Measurements from ENCODE around the gene TRIM52. TPM values are rescaled to one million over a fixed set of nuclear protein-coding genes. Genes with fewer than 3 reads are reported as not detected.

Gene TRIM52
- total and polyA plus RNA-seq, 2 of the 13 experiments (the other 11 are each of a cell fraction or from before 2014, with no cell fraction given): 7.2 to 11.6 TPM

- ATAC-seq (no peak), FAIRE-seq (no peak), DNase-seq (ENCODE audit: low spot score) (no peak)
- POLR2A ChIA-PET: interaction anchor here (1.0 to 8.4 kb wide), 3 partner anchors 10 to 17 kb away, joined by 3 to 70 read pairs (median 3); partner anchors contain the start of gene TRIM41
- peaks cover 31% of the 10 kb centered on the region for H3K79me2 ChIP-seq (ENCODE audit: insufficient read depth, low read length)
- H3K4me3 ChIP-seq (replicated peaks in 1 of 3; ENCODE audit: insufficient read depth in 1 of 3, low read depth in 2 of 3, low read length in 3 of 3): no peak overlapping the region
- no peaks in the 10 kb centered on the region for H3K9me3 ChIP-seq (ENCODE audit: low read length)
- intact Hi-C loops (cut with micrococcal nuclease; ENCODE audit: unreplicated experiment): no loop called here
- H3K9ac ChIP-seq (ENCODE audit: insufficient read depth, low read depth, low read length): no peak overlapping the region
- H3K36me3 ChIP-seq (replicated peaks in 1 of 2; ENCODE audit: control insufficient read depth in 1 of 2, insufficient read depth in 2 of 2, low read length in 2 of 2): peaks cover 24 to 69% of the 10 kb centered on the region in 2 experiments
- H3K27me3 ChIP-seq (ENCODE audit: control insufficient read depth in 1 of 2, insufficient read depth in 2 of 2, low read length in 2 of 2): no peaks in the 10 kb centered on the region; a peak in 1 of 5 replicates
- H2AFZ ChIP-seq (ENCODE audit: low read length): no peak overlapping the region
- no TSS peak for BruUV-seq (replicated peaks)
- CTCF ChIA-PET (ENCODE audit: low intra/inter-chr PET ratio, low total read pairs): no interaction called here
- peaks cover 69% of the 10 kb centered on the region for H4K20me1 ChIP-seq (ENCODE audit: insufficient read depth, low read length)
- H3K4me2 ChIP-seq (ENCODE audit: low read depth, low read length): no peak overlapping the region
- no peak overlapping the region for H3K27ac ChIP-seq (ENCODE audit: extremely low read length, insufficient read depth, low read length)
- in situ Hi-C loops (cut with HindIII; ENCODE audit: extremely low pct_ligation_motif_present, low pct_unique_long_range_greater_than_20kb): no loop called here
- peaks cover 42% of the 10 kb centered on the region for H3K4me1 ChIP-seq (ENCODE audit: insufficient read depth, low read length)
- WGBS (ENCODE audit: low lambda C conversion rate): 100% methylated on average over 7 of the region's 9 CpGs
- TF ChIP-seq POLR2A (IDR thresholded peaks at IDR 0.05; ENCODE audit: insufficient read depth in 1 of 2, low read depth in 2 of 2, low read length in 2 of 2) (peak; percentile 41 to 43; a peak in 2 of 4 replicates), ATF3 (CRISPR knock-in tag; IDR thresholded peaks at IDR 0.05) (no peak), POLR2G (IDR thresholded peaks at IDR 0.05; ENCODE audit: low read depth, low read length) (peak; percentile 32; the same call in 1 of the 2 replicates), ZNF317 (CRISPR knock-in tag; IDR thresholded peaks at IDR 0.05) (no peak), PRPF4 (IDR thresholded peaks at IDR 0.05; ENCODE audit: low read depth, low read length, poor library complexity, severe bottlenecking) (no peak), NR2F2 (IDR thresholded peaks at IDR 0.05; ENCODE audit: borderline replicate concordance, low read depth) (no peak), ZC3H13 (CRISPR knock-in tag; IDR thresholded peaks at IDR 0.05) (no peak), ZNF136 (CRISPR knock-in tag; IDR thresholded peaks at IDR 0.05; ENCODE audit: low read depth) (no peak), YY1 (IDR thresholded peaks at IDR 0.05; ENCODE audit: insufficient read depth, insufficient replicate concordance, low read depth, low read length) (no peak), RBM22 (optimal IDR thresholded peaks at IDR 0.05; ENCODE audit: low read length) (peak; percentile 93), ZNF577 (CRISPR knock-in tag; IDR thresholded peaks at IDR 0.05; ENCODE audit: borderline replicate concordance, low read depth) (no peak), MIXL1 (CRISPR knock-in tag; IDR thresholded peaks at IDR 0.05) (no peak), NFE2L1 (CRISPR knock-in tag; IDR thresholded peaks at IDR 0.05; ENCODE audit: borderline replicate concordance) (no peak), ZNF616 (CRISPR knock-in tag; IDR thresholded peaks at IDR 0.05; ENCODE audit: low read depth) (no peak), ZNF382 (CRISPR knock-in tag; IDR thresholded peaks at IDR 0.05; ENCODE audit: borderline replicate concordance) (no peak), ZNF75D (CRISPR knock-in tag; IDR thresholded peaks at IDR 0.05; ENCODE audit: borderline replicate concordance) (no peak), NONO (IDR thresholded peaks at IDR 0.05) (no peak), NONO (CRISPR knock-in tag; conservative IDR thresholded peaks at IDR 0.05) (no peak), ZNF670 (CRISPR knock-in tag; IDR thresholded peaks at IDR 0.05; ENCODE audit: borderline replicate concordance) (no peak), SSRP1 (CRISPR knock-in tag; IDR thresholded peaks at IDR 0.05) (peak; percentile 61; the same call in 1 of the 2 replicates), TCF12 (IDR thresholded peaks at IDR 0.05) (no peak), TCF12 (CRISPR knock-in tag; IDR thresholded peaks at IDR 0.05) (no peak), ZNF768 (CRISPR knock-in tag; IDR thresholded peaks at IDR 0.05) (no peak), ZSCAN21 (CRISPR knock-in tag; IDR thresholded peaks at IDR 0.05; ENCODE audit: borderline replicate concordance) (no peak), ZC3H4 (CRISPR knock-in tag; IDR thresholded peaks at IDR 0.05; ENCODE audit: borderline replicate concordance) (0 out of 2 replicates have a peak, but pooled peaks have one; percentile 32)
- TF ChIP-seq, protein P1, sequence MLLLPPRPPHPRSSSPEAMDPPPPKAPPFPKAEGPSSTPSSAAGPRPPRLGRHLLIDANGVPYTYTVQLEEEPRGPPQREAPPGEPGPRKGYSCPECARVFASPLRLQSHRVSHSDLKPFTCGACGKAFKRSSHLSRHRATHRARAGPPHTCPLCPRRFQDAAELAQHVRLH (CRISPR knock-in tag; IDR thresholded peaks at IDR 0.05; ENCODE audit: borderline replicate concordance, low read depth): no peak
- TF ChIP-seq, protein P2, sequence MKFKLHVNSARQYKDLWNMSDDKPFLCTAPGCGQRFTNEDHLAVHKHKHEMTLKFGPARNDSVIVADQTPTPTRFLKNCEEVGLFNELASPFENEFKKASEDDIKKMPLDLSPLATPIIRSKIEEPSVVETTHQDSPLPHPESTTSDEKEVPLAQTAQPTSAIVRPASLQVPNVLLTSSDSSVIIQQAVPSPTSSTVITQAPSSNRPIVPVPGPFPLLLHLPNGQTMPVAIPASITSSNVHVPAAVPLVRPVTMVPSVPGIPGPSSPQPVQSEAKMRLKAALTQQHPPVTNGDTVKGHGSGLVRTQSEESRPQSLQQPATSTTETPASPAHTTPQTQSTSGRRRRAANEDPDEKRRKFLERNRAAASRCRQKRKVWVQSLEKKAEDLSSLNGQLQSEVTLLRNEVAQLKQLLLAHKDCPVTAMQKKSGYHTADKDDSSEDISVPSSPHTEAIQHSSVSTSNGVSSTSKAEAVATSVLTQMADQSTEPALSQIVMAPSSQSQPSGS (CRISPR knock-in tag; IDR thresholded peaks at IDR 0.05): no peak
Measured at GRCh38 chr5:181239062-181239663, 21.8 kb downstream of the TRIM52 start.

Data from HepG2 (cell line).